Thymus (tissue), 11 donors: Measurements from ENCODE around the gene NOTUM. TPM values are rescaled to one million over a fixed set of nuclear protein-coding genes. Genes with fewer than 3 reads are reported as not detected.
"Not testable (repeated sequence)": the region's sequence is repeated elsewhere in the genome, so short reads cannot be mapped to it uniquely, and the experiment has no call there.

Experiments used
- DNase-seq, 9 donors: peaks; one replicate each; pipeline ENCODE4 v3.0.0-alpha.2; 2013; ENCODE audit warnings: low spot score in 9 of 9, low read depth in 6 of 9, missing footprints in 1 of 9
- H3K27ac ChIP-seq, 2 donors: one replicate each; pipeline ENCODE4 v1.5.1; 2013; ENCODE audit warnings: control low read depth in 1 of 2, low read depth in 1 of 2, low read length in 1 of 2, mild to moderate bottlenecking in 1 of 2, moderate library complexity in 1 of 2
- H3K27me3 ChIP-seq, 2 donors: one replicate each; pipeline ENCODE4 v1.5.1; 2013; ENCODE audit warnings: low read length in 1 of 2; ENCODE audit not compliant: control insufficient read depth in 2 of 2, insufficient read depth in 1 of 2
- H3K36me3 ChIP-seq, 2 donors: one replicate each; pipeline ENCODE4 v1.5.1; 2013; ENCODE audit warnings: low read length in 1 of 2, mild to moderate bottlenecking in 1 of 2, moderate library complexity in 1 of 2; ENCODE audit not compliant: control insufficient read depth in 2 of 2, insufficient read depth in 2 of 2
- H3K4me1 ChIP-seq, 2 donors: one replicate each; pipeline ENCODE4 v1.5.1; 2013; ENCODE audit warnings: low read length in 2 of 2; ENCODE audit not compliant: control insufficient read depth in 2 of 2, insufficient read depth in 2 of 2
- H3K4me3 ChIP-seq, 2 donors: one replicate each; pipeline ENCODE4 v1.5.1; 2013; ENCODE audit warnings: low read length in 2 of 2, control low read depth in 1 of 2, mild to moderate bottlenecking in 1 of 2
- H3K9me3 ChIP-seq, 2 donors: one replicate each; pipeline ENCODE4 v1.5.1; 2013; ENCODE audit warnings: low read length in 1 of 2, mild to moderate bottlenecking in 1 of 2; ENCODE audit not compliant: control insufficient read depth in 2 of 2, insufficient read depth in 1 of 2
- WGBS: extraction: QIAGEN DNeasy Blood & Tissue Kit; methylation state at CpG from one replicate; pipeline ENCODE4 v1.1.7; 2013; 5-methylcytosine and 5-hydroxymethylcytosine counted together
- polyA plus RNA-seq: library from polyadenylated mRNA; stranded (reverse); fragments of 200-250 nt; gene quantifications from one replicate; pipeline ENCODE4 v1.2.3, GENCODE V29; 2013
- total RNA-seq: library from RNA; stranded (reverse); fragments of 120-200 nt; gene quantifications from one replicate; pipeline ENCODE4 v1.2.4, GENCODE V29; 2013
- donor health status: healthy.

Gene NOTUM
- total and polyA plus RNA-seq, 2 donors, result 0.25 to 0.66 TPM

GRCh38 chr17:81953443-81953842 lies 7.5 kb downstream of the NOTUM start:
- WGBS, result 86% methylated on average over 5 of the region's 5 CpGs
- H3K27me3 ChIP-seq, result peaks cover 9 to 50% of the 10 kb centered on the region in 2 donors
- H3K4me1 ChIP-seq, result not testable (repeated sequence)

GRCh38 chr17:81952792-81953228 lies 8.2 kb downstream of the NOTUM start:
- Histone ChIP-seq H3K36me3 (no peaks in the 10 kb centered on the region), H3K27me3 (peaks cover 2 to 44% of the 10 kb centered on the region in 2 donors), H3K27ac (no peak overlapping the region), H3K4me3 (no peak overlapping the region), H3K4me1 (peaks cover 0 to 3% of the 10 kb centered on the region in 2 donors), H3K9me3 (peaks cover 0 to 2% of the 10 kb centered on the region in 2 donors)
- WGBS, result 93% methylated on average over 16 of the region's 16 CpGs
- no peak for DNase-seq

More at GRCh38 chr17:81953443-81953842, 7.5 kb downstream of the NOTUM start:
- not testable (repeated sequence) for H3K9me3 ChIP-seq, H3K4me3 ChIP-seq, DNase-seq, H3K36me3 ChIP-seq, H3K27ac ChIP-seq

GRCh38 chr17:81951785-81952684 lies 9.0 kb downstream of the NOTUM start:
- 54% methylated on average over 13 of the region's 13 CpGs for WGBS
- no peak overlapping the region for H3K4me3 ChIP-seq
- H3K36me3 ChIP-seq, result no peaks in the 10 kb centered on the region
- H3K27ac ChIP-seq, result no peak overlapping the region
- peaks cover 0 to 38% of the 10 kb centered on the region in 2 donors for H3K27me3 ChIP-seq
- no peak for DNase-seq
- peaks cover 0 to 2% of the 10 kb centered on the region in 2 donors for H3K9me3 ChIP-seq
- peaks cover 0 to 3% of the 10 kb centered on the region in 2 donors for H3K4me1 ChIP-seq

- DNase-seq, result no peak
- H3K9me3 ChIP-seq, result peaks cover 0 to 2% of the 10 kb centered on the region in 2 donors
- peaks cover 0 to 3% of the 10 kb centered on the region in 2 donors for H3K4me1 ChIP-seq
- no peak overlapping the region for H3K4me3 ChIP-seq
- H3K36me3 ChIP-seq, result no peaks in the 10 kb centered on the region
- H3K27me3 ChIP-seq, result peaks cover 0 to 32% of the 10 kb centered on the region in 2 donors
- 91% methylated on average over 15 of the region's 15 CpGs for WGBS
- H3K27ac ChIP-seq, result no peak overlapping the region
Measured at GRCh38 chr17:81950501-81950900, 10.5 kb downstream of the NOTUM start.

- no peak for DNase-seq
- no peak overlapping the region for H3K27ac ChIP-seq
- peaks cover 0 to 1% of the 10 kb centered on the region in 2 donors for H3K9me3 ChIP-seq
- peaks cover 0 to 3% of the 10 kb centered on the region in 2 donors for H3K4me1 ChIP-seq
- peaks cover 0 to 34% of the 10 kb centered on the region in 2 donors for H3K27me3 ChIP-seq
- no peaks in the 10 kb centered on the region for H3K36me3 ChIP-seq
- H3K4me3 ChIP-seq, result no peak overlapping the region
- WGBS, result 88% methylated on average over 17 of the region's 17 CpGs
Measured at GRCh38 chr17:81948635-81949378, 12.2 kb downstream of the NOTUM start.

- Histone ChIP-seq H3K4me3 (no peak within 1 kb of the TSS), H3K27me3 (peaks cover under 1 to 36% of the 10 kb centered on the region in 2 donors), H3K4me1 (peaks cover 0 to 2% of the 10 kb centered on the region in 2 donors), H3K9me3 (no peaks in the 10 kb centered on the region), H3K27ac (no peak within 1 kb of the TSS), H3K36me3 (no peaks in the 10 kb centered on the region)
- 95% methylated on average over 13 of the region's 13 CpGs for WGBS
- no peak for DNase-seq
Measured at GRCh38 chr17:81947189-81947588, 13.8 kb downstream of the NOTUM start, which contains the start of gene MYADML2. TSS of gene MYADML2 (minus strand) at chr17:81947233. CDS start at chr17:81941741, 5,492 bp downstream.

- Histone ChIP-seq H3K9me3 (no peaks in the 10 kb centered on the region), H3K36me3 (no peaks in the 10 kb centered on the region), H3K4me1 (peaks cover 0 to 11% of the 10 kb centered on the region in 2 donors), H3K27me3 (peaks cover 11 to 51% of the 10 kb centered on the region in 2 donors), H3K4me3 (no peak overlapping the region), H3K27ac (no peak overlapping the region)
- no peak for DNase-seq
- 97% methylated on average over 9 of the region's 9 CpGs for WGBS
Measured at GRCh38 chr17:81944858-81945257, 16.1 kb downstream of the NOTUM start.

- peaks cover 0 to 15% of the 10 kb centered on the region in 2 donors for H3K4me1 ChIP-seq
- H3K36me3 ChIP-seq, result no peaks in the 10 kb centered on the region
- H3K4me3 ChIP-seq, result no peak overlapping the region
- WGBS, result 71% methylated on average over 12 of the region's 12 CpGs
- peaks cover 0 to 6% of the 10 kb centered on the region in 2 donors for H3K9me3 ChIP-seq
- no peak overlapping the region for H3K27ac ChIP-seq
- no peak for DNase-seq
- peaks cover 11 to 70% of the 10 kb centered on the region in 2 donors for H3K27me3 ChIP-seq
Measured at GRCh38 chr17:81942167-81942553, 18.8 kb downstream of the NOTUM start.
